ENCODE results near the gene CYP2D6.

The CYP2D6 gene

DNA sequence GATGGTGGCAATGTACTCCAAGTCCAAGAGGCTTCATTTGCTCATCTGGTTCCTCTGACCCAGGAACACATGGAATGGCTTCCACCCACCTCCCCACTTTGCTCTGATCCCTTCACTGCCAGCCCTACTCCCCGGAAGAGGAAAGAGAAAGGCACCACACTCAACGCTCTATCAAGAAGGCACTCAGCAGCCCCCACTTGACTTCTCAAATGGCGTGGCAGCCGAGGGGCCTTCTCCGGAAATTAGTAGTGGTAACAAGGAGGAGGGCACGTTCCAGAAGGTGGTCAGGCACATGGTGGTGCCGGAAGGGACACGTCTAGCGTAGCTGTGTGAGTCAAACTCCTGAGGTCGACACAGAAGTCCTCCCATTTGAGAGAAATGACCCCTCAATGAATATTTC, 36.5 kb upstream of the CYP2D6 start:
- H3K9me3 Mint-ChIP-seq = no peaks in the 10 kb centered on the region
- DNase-seq = no peak
- H3K27ac Mint-ChIP-seq = no peak overlapping the region
- CTCF ChIA-PET = interaction anchor here (1.6 to 1.8 kb wide), 2 partner anchors 76 to 175 kb away, joined by 3 to 4 read pairs; partner anchors contain the start of gene NDUFA6
- H3K27me3 Mint-ChIP-seq = no peaks in the 10 kb centered on the region
- no peak overlapping the region for H3K4me3 Mint-ChIP-seq
- peaks cover 23% of the 10 kb centered on the region for H3K36me3 Mint-ChIP-seq
- H3K4me1 Mint-ChIP-seq = no peaks in the 10 kb centered on the region

DNA sequence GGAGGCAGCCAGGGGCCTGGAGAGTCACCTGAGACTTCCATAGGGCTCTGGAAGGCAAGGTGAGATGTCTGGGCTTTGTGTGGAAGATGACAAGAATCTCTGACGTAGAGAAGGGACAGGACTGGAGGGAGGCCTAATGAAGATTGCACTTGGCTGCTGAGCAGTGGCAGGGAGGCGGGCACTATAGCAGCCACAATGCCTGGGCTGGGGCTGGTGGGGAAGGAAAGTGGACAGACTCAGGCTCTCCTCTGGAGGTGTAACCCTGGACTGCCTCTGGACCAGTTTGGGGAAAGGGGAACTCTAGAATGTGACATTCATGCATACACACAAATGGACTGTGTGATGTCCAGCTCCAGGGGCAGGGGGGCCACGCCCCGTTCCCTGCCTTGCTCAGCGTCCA, 34.3 kb upstream of the CYP2D6 start:
- CTCF ChIA-PET = no interaction called here
- H3K36me3 Mint-ChIP-seq = peaks cover 25% of the 10 kb centered on the region
- DNase-seq = no peak
- peak overlapping the region; percentile 70 for H3K27ac Mint-ChIP-seq
- no peak overlapping the region for H3K4me3 Mint-ChIP-seq
- no peaks in the 10 kb centered on the region for H3K4me1 Mint-ChIP-seq
- H3K27me3 Mint-ChIP-seq = no peaks in the 10 kb centered on the region
- H3K9me3 Mint-ChIP-seq = no peaks in the 10 kb centered on the region

DNA sequence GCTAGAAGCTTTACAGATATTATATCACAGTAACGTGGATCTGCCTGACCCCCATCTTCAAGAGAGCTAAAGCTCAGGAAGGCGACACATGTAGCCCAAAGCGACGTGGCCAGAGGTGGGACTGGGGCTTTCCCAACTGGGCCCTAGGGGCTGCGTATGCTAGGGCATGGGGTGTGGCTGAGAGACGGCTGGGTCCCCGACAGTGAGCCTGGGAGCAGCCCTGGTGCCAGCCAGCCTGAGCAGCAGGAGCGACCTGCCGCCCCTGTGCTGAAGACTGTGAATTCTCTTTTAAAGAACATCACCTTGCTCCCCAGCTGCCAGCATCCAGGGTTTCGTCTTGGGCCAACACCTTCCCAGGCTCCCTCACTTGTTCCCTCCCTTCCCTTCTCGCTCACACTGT, 32.9 kb upstream of the CYP2D6 start:
- Mint-ChIP-seq H3K36me3 (peaks cover 17% of the 10 kb centered on the region), H3K27ac (no peak overlapping the region), H3K4me3 (no peak overlapping the region), H3K4me1 (no peaks in the 10 kb centered on the region), H3K9me3 (no peaks in the 10 kb centered on the region), H3K27me3 (no peaks in the 10 kb centered on the region)
- CTCF ChIA-PET = interaction anchor here (1.5 kb wide), 1 partner anchor 9 kb away, joined by 3 read pairs; no protein-coding TSS in a partner anchor
- DNase-seq = no peak

DNA sequence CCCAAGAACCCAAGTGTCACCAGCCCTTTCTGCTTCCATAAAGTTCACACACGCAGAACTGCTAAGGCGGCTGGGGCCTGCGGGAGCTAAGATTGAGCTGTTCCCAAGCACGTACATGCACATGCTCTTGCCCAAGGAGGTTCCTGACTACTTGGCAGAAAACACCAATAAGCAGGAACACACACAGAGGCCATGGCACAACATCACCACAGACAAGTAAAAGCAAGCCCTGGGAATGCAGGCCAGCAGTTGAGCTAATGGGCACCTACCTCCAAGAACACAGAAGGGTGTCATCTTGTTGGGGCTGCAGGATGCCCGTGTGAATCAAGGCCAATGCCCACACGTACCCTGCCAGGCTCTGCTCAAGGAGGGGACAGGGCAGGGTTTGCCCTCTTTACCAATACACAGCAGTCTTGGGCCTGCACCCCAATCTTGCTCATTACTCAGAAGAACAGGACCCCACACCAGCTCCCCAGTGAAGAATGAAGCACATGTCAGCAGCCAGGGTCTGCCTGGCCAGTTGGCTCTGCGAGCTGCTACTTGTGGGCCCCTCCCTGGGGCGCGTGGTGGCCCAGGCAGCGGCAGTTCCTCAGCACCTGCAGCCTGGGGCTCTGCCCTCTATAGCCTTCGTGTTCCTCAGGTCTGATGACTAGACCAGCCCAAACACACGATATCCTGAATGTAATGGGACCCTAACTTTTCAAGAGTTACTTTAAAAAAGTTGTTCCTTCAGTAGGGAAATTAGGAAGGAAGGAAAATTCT, 32.3 kb upstream of the CYP2D6 start:
- CTCF ChIA-PET = interaction anchor here (1.5 kb wide), 1 partner anchor 9 kb away, joined by 3 read pairs; no protein-coding TSS in a partner anchor
- DNase-seq = no peak
- no peaks in the 10 kb centered on the region for H3K9me3 Mint-ChIP-seq
- H3K36me3 Mint-ChIP-seq = peaks cover 21% of the 10 kb centered on the region
- no peaks in the 10 kb centered on the region for H3K27me3 Mint-ChIP-seq
- no peak overlapping the region for H3K27ac Mint-ChIP-seq
- no peak overlapping the region for H3K4me3 Mint-ChIP-seq
- H3K4me1 Mint-ChIP-seq = no peaks in the 10 kb centered on the region

DNA sequence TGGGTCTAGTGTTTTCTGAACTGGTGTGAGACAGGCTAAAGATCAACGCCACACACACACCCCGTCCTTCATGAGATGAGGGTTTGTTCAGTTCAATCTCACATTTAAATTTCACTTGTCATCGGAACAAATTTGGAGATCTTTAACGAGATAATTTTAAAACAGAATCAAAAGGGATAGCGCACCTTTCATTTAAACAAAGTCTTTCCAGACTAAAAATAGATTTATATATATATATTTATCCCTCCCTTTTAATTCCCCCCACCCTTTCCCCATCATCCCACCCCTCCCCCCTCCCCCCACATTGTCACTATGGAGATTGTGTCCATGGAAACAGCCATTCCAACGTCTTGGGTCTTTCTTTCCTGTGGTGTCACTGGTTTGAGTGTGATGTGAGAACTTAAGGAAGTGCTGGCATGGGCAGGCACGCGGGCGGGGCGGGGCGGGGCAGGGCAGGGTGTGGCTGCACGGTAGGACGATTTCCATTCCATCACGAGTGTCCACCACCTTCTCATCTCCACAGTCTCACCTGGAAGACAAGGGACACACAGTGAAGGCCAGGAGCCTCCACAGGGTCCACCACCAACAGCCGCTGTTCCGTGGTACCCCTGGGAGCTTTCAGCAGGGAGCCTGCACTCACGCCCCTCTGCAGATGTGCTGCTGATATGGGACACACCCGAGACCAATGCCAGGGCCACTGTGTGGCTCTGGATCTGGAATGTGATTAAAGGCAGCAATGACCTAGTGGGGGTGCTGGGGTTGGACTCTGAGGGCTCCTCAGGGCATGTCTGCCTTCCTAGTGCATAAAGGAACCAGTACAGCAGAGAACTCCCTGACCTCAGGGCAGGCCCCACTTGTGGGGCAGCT, 30.5 kb upstream of the CYP2D6 start:
- no peak for DNase-seq
- Mint-ChIP-seq H3K27ac (no peak overlapping the region), H3K27me3 (no peaks in the 10 kb centered on the region), H3K36me3 (peaks cover 25% of the 10 kb centered on the region), H3K4me3 (no peak overlapping the region), H3K4me1 (no peaks in the 10 kb centered on the region), H3K9me3 (no peaks in the 10 kb centered on the region)
- CTCF ChIA-PET = no interaction called here

DNA sequence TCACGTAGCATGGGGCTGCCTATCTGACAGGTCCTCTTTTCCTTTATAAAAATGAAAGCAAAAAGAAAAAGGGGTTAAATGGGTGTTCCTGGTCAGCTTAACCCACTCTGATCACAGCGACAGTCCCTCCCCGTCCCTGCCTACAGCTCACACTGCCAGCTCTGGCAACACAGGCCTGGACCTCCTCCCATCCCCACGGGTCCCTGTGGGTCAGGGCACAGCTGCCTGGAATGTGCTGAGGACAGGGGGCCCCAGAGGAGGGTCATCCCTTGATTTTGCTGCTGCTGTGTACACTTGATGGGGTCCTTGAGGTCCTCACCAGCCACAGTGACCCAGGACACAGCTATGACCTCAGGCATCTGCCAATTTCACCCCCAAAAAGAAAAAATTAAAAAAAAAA, 29.6 kb upstream of the CYP2D6 start:
- no peak overlapping the region for H3K4me3 Mint-ChIP-seq
- CTCF ChIA-PET = interaction anchor here (0.8 to 1.2 kb wide), 2 partner anchors 32 to 284 kb away, joined by 4 read pairs; no protein-coding TSS in a partner anchor
- no peaks in the 10 kb centered on the region for H3K27me3 Mint-ChIP-seq
- H3K27ac Mint-ChIP-seq = no peak overlapping the region
- peaks cover 30% of the 10 kb centered on the region for H3K36me3 Mint-ChIP-seq
- no peak for DNase-seq
- H3K9me3 Mint-ChIP-seq = no peaks in the 10 kb centered on the region
- H3K4me1 Mint-ChIP-seq = no peaks in the 10 kb centered on the region

DNA sequence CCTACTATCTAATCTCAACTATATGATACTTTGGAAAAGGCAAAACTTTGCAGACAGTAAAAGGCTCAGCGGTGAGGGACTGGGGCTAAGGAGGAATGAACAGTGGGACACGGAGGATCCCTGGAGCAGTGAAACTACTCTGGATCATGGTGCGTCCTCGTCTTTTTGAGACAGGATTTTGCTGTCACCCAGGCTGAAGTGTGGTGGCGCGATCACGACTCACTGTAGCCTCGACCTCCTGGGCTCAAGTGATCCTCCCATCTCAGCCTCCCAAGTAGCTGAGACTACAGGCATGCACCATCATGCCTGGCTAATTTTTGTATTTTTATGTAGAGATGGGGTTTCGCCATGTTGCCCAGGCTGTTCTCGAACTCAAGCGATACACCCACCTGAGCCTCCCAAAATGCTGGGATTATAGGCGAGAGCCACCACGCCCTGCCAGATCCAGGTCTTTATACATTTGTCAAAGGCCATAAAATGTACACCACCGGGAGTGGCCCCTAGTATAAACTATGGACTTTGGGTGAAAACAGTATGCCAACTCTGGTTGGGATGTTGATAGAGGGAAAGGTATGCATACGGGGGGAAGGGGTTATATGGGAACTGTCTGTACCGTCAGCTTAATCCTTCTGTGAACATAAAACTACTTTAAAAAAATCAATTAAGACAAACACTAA, 28.0 kb upstream of the CYP2D6 start:
- Mint-ChIP-seq H3K36me3 (peaks cover 30% of the 10 kb centered on the region), H3K9me3 (no peaks in the 10 kb centered on the region)
- CTCF ChIA-PET = interaction anchor here (0.7 to 1.6 kb wide), 2 partner anchors 41 to 286 kb away, joined by 3 to 4 read pairs; no protein-coding TSS in a partner anchor

DNA sequence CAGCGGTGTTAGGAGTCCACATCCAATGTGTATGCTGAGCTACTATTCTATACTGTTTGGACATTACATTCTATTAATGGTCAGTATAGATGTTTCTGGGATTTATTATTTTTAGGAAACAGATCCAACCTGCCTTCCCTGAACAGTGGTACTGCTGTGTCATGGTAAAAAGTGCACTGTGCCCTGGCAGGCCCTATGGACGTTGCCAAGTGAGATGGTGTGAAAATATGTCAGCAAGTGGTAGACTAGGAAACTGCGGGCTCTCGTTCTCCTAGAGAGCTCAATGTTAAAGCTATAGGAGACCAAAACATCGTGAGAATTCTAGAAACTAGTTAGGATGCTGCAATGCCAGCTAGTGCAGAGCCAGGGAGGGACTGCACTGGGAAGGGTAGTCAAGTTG, 26.0 kb upstream of the CYP2D6 start:
- CTCF ChIA-PET = interaction anchor here (1.6 to 2.5 kb wide), 2 partner anchors 65 to 288 kb away, joined by 4 to 8 read pairs; no protein-coding TSS in a partner anchor
- Mint-ChIP-seq H3K4me3 (no peak overlapping the region), H3K27me3 (no peaks in the 10 kb centered on the region), H3K9me3 (no peaks in the 10 kb centered on the region), H3K27ac (no peak overlapping the region), H3K4me1 (no peaks in the 10 kb centered on the region), H3K36me3 (peaks cover 30% of the 10 kb centered on the region)
- no peak for DNase-seq

More for the DNA sequence above, 28.0 kb upstream of the CYP2D6 start:
- no peak overlapping the region for H3K4me3 Mint-ChIP-seq
- no peaks in the 10 kb centered on the region for H3K4me1 Mint-ChIP-seq
- no peak for DNase-seq
- H3K27me3 Mint-ChIP-seq = no peaks in the 10 kb centered on the region
- no peak overlapping the region for H3K27ac Mint-ChIP-seq

DNA sequence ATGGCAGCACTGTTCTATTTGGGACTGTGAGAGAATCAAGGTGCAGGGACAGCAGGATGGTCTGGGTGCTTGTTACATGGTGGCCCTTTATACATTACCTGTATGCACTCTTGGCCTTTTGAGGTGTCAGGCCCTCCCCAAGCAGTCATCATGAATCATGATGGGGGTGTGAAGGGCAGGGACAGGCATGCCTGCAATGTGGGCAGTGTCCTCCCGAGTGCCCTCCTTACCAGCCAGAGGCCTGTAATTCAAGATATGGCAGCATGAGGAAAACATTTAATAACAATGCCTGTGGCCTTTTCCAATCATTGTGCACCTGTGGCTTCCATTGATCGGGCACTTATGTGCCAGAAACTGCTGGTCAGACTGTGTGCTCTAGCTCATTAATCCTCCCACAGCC, 25.5 kb upstream of the CYP2D6 start:
- no peaks in the 10 kb centered on the region for H3K27me3 Mint-ChIP-seq
- H3K9me3 Mint-ChIP-seq = no peaks in the 10 kb centered on the region
- H3K27ac Mint-ChIP-seq = peak overlapping the region; percentile 65
- CTCF ChIA-PET = interaction anchor here (2.5 kb wide), 1 partner anchor 65 kb away, joined by 8 read pairs; no protein-coding TSS in a partner anchor
- DNase-seq = no peak
- H3K4me1 Mint-ChIP-seq = no peaks in the 10 kb centered on the region
- no peak overlapping the region for H3K4me3 Mint-ChIP-seq
- H3K36me3 Mint-ChIP-seq = peaks cover 30% of the 10 kb centered on the region

DNA sequence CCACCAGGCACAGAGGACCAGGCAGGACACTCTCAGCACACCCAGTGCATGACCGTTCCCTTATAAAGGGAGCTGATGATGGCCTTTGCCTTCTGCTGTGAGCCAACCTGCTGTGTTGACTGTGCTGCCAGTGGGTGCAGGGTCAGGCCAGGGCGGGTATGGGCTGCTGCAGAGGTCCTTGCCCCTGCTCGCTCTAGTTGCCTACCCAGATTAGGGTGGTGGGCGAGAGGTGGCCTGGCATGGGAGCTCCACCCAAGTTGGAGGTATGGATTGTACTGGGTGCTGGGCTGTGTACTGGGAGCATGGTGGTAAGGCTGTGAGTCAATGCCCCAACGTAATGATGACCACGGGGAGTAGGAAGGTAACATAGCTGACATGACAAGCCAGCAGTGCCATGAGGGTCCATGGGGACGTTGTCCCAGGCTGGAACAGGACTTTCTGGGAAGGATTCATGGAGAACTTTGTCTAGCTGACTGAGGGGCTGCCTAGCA, 24.5 kb upstream of the CYP2D6 start:
- no peak overlapping the region for H3K27ac Mint-ChIP-seq
- H3K4me3 Mint-ChIP-seq = no peak overlapping the region
- no peaks in the 10 kb centered on the region for H3K9me3 Mint-ChIP-seq
- CTCF ChIA-PET = interaction anchor here (2.5 kb wide), 1 partner anchor 64 kb away, joined by 8 read pairs; no protein-coding TSS in a partner anchor
- H3K36me3 Mint-ChIP-seq = peaks cover 27% of the 10 kb centered on the region
- no peak for DNase-seq
- no peaks in the 10 kb centered on the region for H3K4me1 Mint-ChIP-seq
- no peaks in the 10 kb centered on the region for H3K27me3 Mint-ChIP-seq

DNA sequence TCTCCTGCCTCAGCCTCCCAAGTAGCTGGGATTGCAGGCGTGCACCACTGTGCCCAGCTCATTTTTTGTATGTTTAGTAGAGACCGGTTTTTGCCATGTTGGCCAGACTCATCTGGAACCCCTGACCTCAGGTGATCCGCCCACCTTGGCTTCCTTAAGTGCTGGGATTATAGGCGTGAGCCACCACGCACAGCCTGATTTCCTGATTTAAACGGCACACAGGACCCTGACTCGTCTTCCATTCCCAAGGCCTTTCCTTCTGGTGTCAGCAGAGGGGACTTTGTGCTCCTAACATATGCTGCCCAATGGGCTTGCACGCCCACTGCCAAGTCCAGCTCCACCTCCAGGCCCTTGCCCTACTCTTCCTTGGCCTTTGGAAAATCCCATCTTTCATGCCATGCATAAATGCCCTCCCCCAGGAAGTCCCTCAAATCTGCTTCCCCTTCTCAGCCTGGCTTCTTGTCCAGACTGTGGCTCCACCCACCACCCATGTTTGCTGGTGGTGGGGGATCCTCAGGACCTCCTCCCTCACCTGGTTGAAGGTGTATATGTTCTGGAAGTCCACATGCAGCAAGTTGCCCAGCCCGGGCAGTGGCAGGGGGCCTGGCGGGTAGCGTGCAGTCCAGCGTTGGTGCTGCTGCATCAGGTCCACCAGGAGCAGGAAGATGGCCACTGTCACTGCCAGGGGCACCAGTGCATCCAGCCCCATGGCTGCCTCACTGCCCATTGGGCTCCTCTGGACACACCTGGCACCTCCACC, 23.9 kb upstream of the CYP2D6 start:
- CTCF ChIA-PET = interaction anchor here (1.2 kb wide), 1 partner anchor 9 kb away, joined by 3 read pairs; no protein-coding TSS in a partner anchor
- H3K9me3 Mint-ChIP-seq = no peaks in the 10 kb centered on the region
- H3K27ac Mint-ChIP-seq = no peak overlapping the region
- DNase-seq = no peak
- H3K4me3 Mint-ChIP-seq = no peak overlapping the region
- peaks cover 27% of the 10 kb centered on the region for H3K36me3 Mint-ChIP-seq
- no peaks in the 10 kb centered on the region for H3K27me3 Mint-ChIP-seq
- no peaks in the 10 kb centered on the region for H3K4me1 Mint-ChIP-seq

DNA sequence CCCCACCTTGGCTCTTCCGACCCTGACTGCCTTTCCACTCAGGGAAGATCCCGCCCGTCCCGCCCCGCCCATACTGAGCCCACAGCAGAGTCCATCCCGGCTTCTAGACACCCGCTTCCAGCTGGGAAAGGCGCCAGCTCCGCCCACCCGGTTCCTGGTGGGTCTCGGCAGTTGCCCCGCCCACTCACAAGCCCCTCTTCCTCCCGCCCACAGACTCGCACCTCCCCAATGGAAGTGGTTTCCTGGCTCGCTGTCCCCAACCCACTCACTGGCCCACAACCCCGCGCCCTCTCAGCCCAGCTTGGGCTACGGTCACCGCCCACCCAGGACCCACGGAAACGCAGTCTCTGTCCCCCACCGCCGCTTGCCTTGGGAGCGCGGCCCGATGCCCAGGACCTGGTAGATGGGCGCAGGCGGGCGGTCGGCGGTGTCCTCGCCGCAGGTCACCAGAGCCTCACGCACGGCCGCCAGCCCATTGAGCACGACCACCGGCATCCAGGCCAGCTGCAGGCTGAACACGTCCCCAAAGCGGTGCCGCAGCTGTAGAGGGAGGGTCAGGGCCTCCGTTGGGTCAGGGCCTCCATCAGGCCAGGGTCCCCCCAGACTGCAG, 22.2 kb upstream of the CYP2D6 start:
- H3K27me3 Mint-ChIP-seq = no peaks in the 10 kb centered on the region
- no peak for DNase-seq
- H3K4me1 Mint-ChIP-seq = no peaks in the 10 kb centered on the region
- CTCF ChIA-PET = no interaction called here
- peaks cover 26% of the 10 kb centered on the region for H3K36me3 Mint-ChIP-seq
- H3K27ac Mint-ChIP-seq = no peak overlapping the region
- H3K4me3 Mint-ChIP-seq = no peak overlapping the region
- H3K9me3 Mint-ChIP-seq = no peaks in the 10 kb centered on the region

Measured in activated naive CD4-positive, alpha-beta T cell treated with anti-CD3 and anti-CD28 coated beads, Interleukin-2, amount 10 ng/mL, durations not matched to agents 7 days and 5 days (primary cell).